Endothelial cell of umbilical vein (primary cell): ENCODE results near the gene TEX54.

Experiments used
- CTCF ChIP-seq, 2 donors: IDR thresholded peaks; 1 replicate in 1 of 2; 2 replicates in 1 of 2; pipeline ENCODE4 v1.5.1; 2011; ENCODE audit warnings: low read length in 2 of 2, mild to moderate bottlenecking in 2 of 2, moderate library complexity in 2 of 2, control low read depth in 1 of 2, inconsistent platforms in 1 of 2, low read depth in 1 of 2; ENCODE audit not compliant: insufficient read depth in 1 of 2; ENCODE audit errors: extremely low read depth in 1 of 2
- EZH2 ChIP-seq: IDR thresholded peaks from 2 replicates; pipeline ENCODE4 v1.6.1; 2012; ENCODE audit warnings: borderline replicate concordance, low read depth, mild to moderate bottlenecking, moderate library complexity, low read length, inconsistent platforms; ENCODE audit not compliant: severe bottlenecking
- FOS ChIP-seq: IDR thresholded peaks from 2 replicates; pipeline ENCODE4 v1.6.1; 2011; ENCODE audit warnings: mild to moderate bottlenecking, low read length, moderate library complexity, borderline replicate concordance; ENCODE audit not compliant: insufficient read depth
- GATA2 ChIP-seq: IDR thresholded peaks from 2 replicates; pipeline ENCODE4 v1.7.0; 2011; ENCODE audit warnings: low read depth, mild to moderate bottlenecking, moderate library complexity, mixed read lengths, low read length; ENCODE audit not compliant: insufficient read length, insufficient read depth
- JUN ChIP-seq: IDR thresholded peaks from 2 replicates; pipeline ENCODE4 v1.6.1; 2011; ENCODE audit warnings: borderline replicate concordance, low read depth; ENCODE audit not compliant: insufficient read length, insufficient read depth
- MAX ChIP-seq: IDR thresholded peaks from 2 replicates; pipeline ENCODE4 v1.6.1; 2011; ENCODE audit not compliant: insufficient read depth, insufficient read length
- MYC ChIP-seq: IDR thresholded peaks from one replicate; pipeline ENCODE4 v1.6.1; 2011; ENCODE audit warnings: mild to moderate bottlenecking, low read depth, low read length
- POLR2A ChIP-seq: IDR thresholded peaks from 2 replicates; pipeline ENCODE4 v1.6.1; 2012; ENCODE audit warnings: low read depth, mild to moderate bottlenecking, control low read depth, low read length
- POLR2AphosphoS5 ChIP-seq: IDR thresholded peaks from 2 replicates; pipeline ENCODE4 v1.6.1; 2012; ENCODE audit warnings: low read depth, mild to moderate bottlenecking, control low read depth, low read length, moderate library complexity; ENCODE audit not compliant: insufficient read depth

GRCh38 chr11:62831520-62832335 is 913 bp downstream of the TEX54 start, which contains the start of gene STX5:
- TF ChIP-seq CTCF (IDR thresholded peaks at IDR 0.05; ENCODE audit: extremely low read depth in 1 of 2, insufficient read depth in 1 of 2, low read depth in 1 of 2, low read length in 2 of 2): no peak
- TF ChIP-seq MAX: peak; percentile 24
- no peak for TF ChIP-seq MYC
- no peak for TF ChIP-seq GATA2
- TF ChIP-seq POLR2A: peak; percentile 97
- TF ChIP-seq EZH2: no peak
- TF ChIP-seq POLR2AphosphoS5: peak; percentile 11
- no peak for TF ChIP-seq JUN
- no peak for TF ChIP-seq FOS
